ENCODE measurements around the gene RARB.

RARB gene

GRCh38 chr3:25554376-25554775 is 126.3 kb downstream of the RARB start:
- TF ChIP-seq EZH2 (IDR thresholded peaks at IDR 0.05) (no peak), FOXP2 (optimal IDR thresholded peaks at IDR 0.05; ENCODE audit: control extremely low read depth, extremely low read length, insufficient read depth) (no peak), POLR2AphosphoS5 (IDR thresholded peaks at IDR 0.05; ENCODE audit: borderline replicate concordance, low read depth, low read length) (no peak)
- H3K27ac ChIP-seq: no peak overlapping the region
- H3K36me3 ChIP-seq (ENCODE audit: insufficient read depth, low read length): no peaks in the 10 kb centered on the region
- H3K9ac ChIP-seq (ENCODE audit: insufficient read length): no peak overlapping the region
- H3K9me3 ChIP-seq (ENCODE audit: low read depth, low read length): no peaks in the 10 kb centered on the region
- DNase-seq (ENCODE audit: low read depth, low spot score): no peak
- H3K4me3 ChIP-seq: no peak overlapping the region

DNA sequence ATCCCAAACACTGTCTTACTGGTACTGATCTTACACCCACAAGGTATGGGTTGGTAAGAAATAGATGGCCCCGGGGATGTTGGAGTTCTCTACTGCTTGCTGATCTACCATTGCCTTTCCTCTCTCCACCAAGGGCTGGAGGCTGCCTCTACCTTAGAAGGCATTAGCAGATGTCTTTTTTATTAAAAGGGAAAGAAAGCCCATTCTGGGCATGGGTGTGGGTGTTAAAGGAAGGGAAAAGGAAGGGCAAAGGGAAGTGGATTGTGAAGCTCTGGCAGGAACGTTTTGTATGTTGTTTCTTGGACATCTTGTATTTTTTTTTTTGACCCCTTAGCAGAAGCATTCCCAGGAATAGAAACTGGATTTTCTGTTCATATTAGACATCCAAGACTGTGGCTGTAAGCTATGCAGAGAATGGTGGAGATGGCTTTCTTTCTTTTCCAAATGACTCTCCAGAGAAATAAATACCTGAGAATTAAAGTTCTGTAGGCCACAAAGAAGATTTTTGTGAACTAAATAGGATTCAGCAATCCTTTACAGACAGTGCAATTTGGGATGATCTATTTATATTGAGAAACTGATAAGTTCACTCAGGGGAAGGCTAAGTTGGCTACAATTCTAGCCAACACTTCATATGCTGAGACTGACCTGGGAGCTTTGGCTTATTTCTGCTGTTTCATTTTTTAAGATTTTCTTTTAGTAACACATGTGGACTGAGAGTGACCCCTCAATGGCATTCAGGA is 127.8 kb downstream of the RARB start:
- no peaks in the 10 kb centered on the region for H3K9me3 ChIP-seq (ENCODE audit: low read depth, low read length)
- no peaks in the 10 kb centered on the region for H3K36me3 ChIP-seq (ENCODE audit: insufficient read depth, low read length)
- TF ChIP-seq EZH2 (IDR thresholded peaks at IDR 0.05) (no peak), POLR2AphosphoS5 (IDR thresholded peaks at IDR 0.05; ENCODE audit: borderline replicate concordance, low read depth, low read length) (no peak), FOXP2 (optimal IDR thresholded peaks at IDR 0.05; ENCODE audit: control extremely low read depth, extremely low read length, insufficient read depth) (no peak)
- H3K4me3 ChIP-seq: no peak overlapping the region
- DNase-seq (ENCODE audit: low read depth, low spot score): no peak
- H3K27ac ChIP-seq: no peak overlapping the region
- no peak overlapping the region for H3K9ac ChIP-seq (ENCODE audit: insufficient read length)

- Histone ChIP-seq H3K9ac (ENCODE audit: insufficient read length) (no peak overlapping the region), H3K27ac (no peak overlapping the region), H3K9me3 (ENCODE audit: low read depth, low read length) (no peaks in the 10 kb centered on the region), H3K36me3 (ENCODE audit: insufficient read depth, low read length) (no peaks in the 10 kb centered on the region), H3K4me3 (no peak overlapping the region)
- no peak for DNase-seq (ENCODE audit: low read depth, low spot score)
- no peak for TF ChIP-seq POLR2AphosphoS5 (IDR thresholded peaks at IDR 0.05; ENCODE audit: borderline replicate concordance, low read depth, low read length)
- TF ChIP-seq FOXP2 (optimal IDR thresholded peaks at IDR 0.05; ENCODE audit: control extremely low read depth, extremely low read length, insufficient read depth): no peak
- no peak for TF ChIP-seq EZH2 (IDR thresholded peaks at IDR 0.05)
Measured at GRCh38 chr3:25556447-25556846, 128.4 kb downstream of the RARB start.

GRCh38 chr3:25557694-25558093 is 129.6 kb downstream of the RARB start:
- no peak overlapping the region for H3K9ac ChIP-seq (ENCODE audit: insufficient read length)
- H3K4me3 ChIP-seq: no peak overlapping the region
- H3K36me3 ChIP-seq (ENCODE audit: insufficient read depth, low read length): no peaks in the 10 kb centered on the region
- no peaks in the 10 kb centered on the region for H3K9me3 ChIP-seq (ENCODE audit: low read depth, low read length)
- DNase-seq (ENCODE audit: low read depth, low spot score): no peak
- no peak overlapping the region for H3K27ac ChIP-seq
- TF ChIP-seq POLR2AphosphoS5 (IDR thresholded peaks at IDR 0.05; ENCODE audit: borderline replicate concordance, low read depth, low read length): no peak
- TF ChIP-seq EZH2 (IDR thresholded peaks at IDR 0.05): no peak
- no peak for TF ChIP-seq FOXP2 (optimal IDR thresholded peaks at IDR 0.05; ENCODE audit: control extremely low read depth, extremely low read length, insufficient read depth)

- Histone ChIP-seq H3K9ac (ENCODE audit: insufficient read length) (no peak overlapping the region), H3K36me3 (ENCODE audit: insufficient read depth, low read length) (no peaks in the 10 kb centered on the region), H3K27ac (no peak overlapping the region), H3K4me3 (no peak overlapping the region), H3K9me3 (ENCODE audit: low read depth, low read length) (no peaks in the 10 kb centered on the region)
- TF ChIP-seq POLR2AphosphoS5 (IDR thresholded peaks at IDR 0.05; ENCODE audit: borderline replicate concordance, low read depth, low read length) (no peak), EZH2 (IDR thresholded peaks at IDR 0.05) (no peak), FOXP2 (optimal IDR thresholded peaks at IDR 0.05; ENCODE audit: control extremely low read depth, extremely low read length, insufficient read depth) (no peak)
- no peak for DNase-seq (ENCODE audit: low read depth, low spot score)
Measured at GRCh38 chr3:25558121-25558520, 130.1 kb downstream of the RARB start.

DNA sequence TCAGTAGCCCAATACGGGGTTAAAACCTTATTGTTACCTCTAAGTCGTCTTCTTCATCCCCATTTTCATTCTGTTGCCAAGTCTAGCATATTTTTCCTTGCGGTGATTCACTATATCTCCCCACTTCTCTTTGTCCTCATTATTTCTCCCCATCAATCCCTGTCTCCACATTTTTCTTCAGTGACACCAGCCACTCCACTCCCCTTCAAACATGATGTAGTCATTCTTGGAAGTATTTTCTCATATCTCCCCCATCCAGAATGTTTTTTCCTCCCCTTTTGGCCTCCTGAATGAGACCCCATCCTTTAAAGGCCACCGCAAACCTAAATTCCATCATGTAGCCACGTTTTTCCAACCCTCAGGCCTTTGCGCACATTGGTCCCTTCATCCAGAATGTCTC is 130.7 kb downstream of the RARB start:
- DNase-seq (ENCODE audit: low read depth, low spot score): no peak
- Histone ChIP-seq H3K9ac (ENCODE audit: insufficient read length) (no peak overlapping the region), H3K9me3 (ENCODE audit: low read depth, low read length) (no peaks in the 10 kb centered on the region), H3K4me3 (no peak overlapping the region), H3K27ac (no peak overlapping the region), H3K36me3 (ENCODE audit: insufficient read depth, low read length) (no peaks in the 10 kb centered on the region)
- TF ChIP-seq EZH2 (IDR thresholded peaks at IDR 0.05) (no peak), POLR2AphosphoS5 (IDR thresholded peaks at IDR 0.05; ENCODE audit: borderline replicate concordance, low read depth, low read length) (no peak), FOXP2 (optimal IDR thresholded peaks at IDR 0.05; ENCODE audit: control extremely low read depth, extremely low read length, insufficient read depth) (no peak)

DNA sequence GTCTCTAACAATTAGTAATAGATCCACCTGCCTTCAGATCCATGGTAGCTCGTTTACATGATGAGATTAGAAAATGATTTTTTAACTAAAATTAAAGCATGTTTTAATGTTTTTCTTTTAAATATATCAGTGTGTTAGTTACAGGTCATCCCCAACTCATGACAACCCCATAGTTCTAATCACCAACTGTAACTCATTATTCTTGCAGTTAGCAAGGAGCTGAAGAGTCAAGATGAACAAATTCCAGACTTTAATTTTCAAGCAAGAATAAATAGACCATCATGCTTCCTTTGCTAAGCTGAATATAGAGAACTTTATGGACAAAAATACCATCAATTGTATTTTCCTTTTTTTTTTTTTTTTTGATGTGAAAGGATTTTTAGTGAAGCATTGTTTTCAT is 135.5 kb downstream of the RARB start:
- H3K9me3 ChIP-seq (ENCODE audit: low read depth, low read length): no peaks in the 10 kb centered on the region
- no peak for TF ChIP-seq FOXP2 (optimal IDR thresholded peaks at IDR 0.05; ENCODE audit: control extremely low read depth, extremely low read length, insufficient read depth)
- no peak for TF ChIP-seq EZH2 (IDR thresholded peaks at IDR 0.05)
- TF ChIP-seq POLR2AphosphoS5 (IDR thresholded peaks at IDR 0.05; ENCODE audit: borderline replicate concordance, low read depth, low read length): no peak
- no peaks in the 10 kb centered on the region for H3K36me3 ChIP-seq (ENCODE audit: insufficient read depth, low read length)
- no peak overlapping the region for H3K9ac ChIP-seq (ENCODE audit: insufficient read length)
- DNase-seq (ENCODE audit: low read depth, low spot score): no peak
- H3K4me3 ChIP-seq: no peak overlapping the region
- no peak overlapping the region for H3K27ac ChIP-seq

- Histone ChIP-seq H3K36me3 (ENCODE audit: insufficient read depth, low read length) (no peaks in the 10 kb centered on the region), H3K9me3 (ENCODE audit: low read depth, low read length) (no peaks in the 10 kb centered on the region), H3K9ac (ENCODE audit: insufficient read length) (no peak overlapping the region), H3K27ac (no peak overlapping the region), H3K4me3 (no peak overlapping the region)
- DNase-seq (ENCODE audit: low read depth, low spot score): no peak
- TF ChIP-seq FOXP2 (optimal IDR thresholded peaks at IDR 0.05; ENCODE audit: control extremely low read depth, extremely low read length, insufficient read depth) (no peak), EZH2 (IDR thresholded peaks at IDR 0.05) (no peak), POLR2AphosphoS5 (IDR thresholded peaks at IDR 0.05; ENCODE audit: borderline replicate concordance, low read depth, low read length) (no peak)
Measured at GRCh38 chr3:25564075-25564474, 136.0 kb downstream of the RARB start.

- H3K4me3 ChIP-seq: no peak overlapping the region
- TF ChIP-seq FOXP2 (optimal IDR thresholded peaks at IDR 0.05; ENCODE audit: control extremely low read depth, extremely low read length, insufficient read depth) (no peak), EZH2 (IDR thresholded peaks at IDR 0.05) (no peak), POLR2AphosphoS5 (IDR thresholded peaks at IDR 0.05; ENCODE audit: borderline replicate concordance, low read depth, low read length) (no peak)
- H3K27ac ChIP-seq: no peak overlapping the region
- H3K36me3 ChIP-seq (ENCODE audit: insufficient read depth, low read length): no peaks in the 10 kb centered on the region
- H3K9ac ChIP-seq (ENCODE audit: insufficient read length): no peak overlapping the region
- DNase-seq (ENCODE audit: low read depth, low spot score): no peak
- no peaks in the 10 kb centered on the region for H3K9me3 ChIP-seq (ENCODE audit: low read depth, low read length)
Measured at GRCh38 chr3:25565807-25566206, 137.7 kb downstream of the RARB start.
